ENCODE results near the gene NPAS3. TPM values are rescaled to one million over a fixed set of nuclear protein-coding genes. Genes with fewer than 3 reads are reported as not detected.

NPAS3 gene
- polyA plus RNA-seq, 4 donors, result 1.6 to 9.6 (median 8.4) TPM

- no peak for DNase-seq (ENCODE audit: low read depth in 4 of 4, low spot score in 3 of 4)
These were observed 553.8 kb downstream of the NPAS3 start for GRCh38 chr14:33492491-33492890.

GRCh38 chr14:33493266-33493665 lies 554.6 kb downstream of the NPAS3 start:
- DNase-seq (ENCODE audit: low read depth in 4 of 4, low spot score in 3 of 4), result no peak

- no peak for DNase-seq (ENCODE audit: low read depth in 4 of 4, low spot score in 3 of 4)
These were observed 555.3 kb downstream of the NPAS3 start for GRCh38 chr14:33493990-33494389.

- no peak for DNase-seq (ENCODE audit: low read depth in 4 of 4, low spot score in 3 of 4)
These were observed 561.0 kb downstream of the NPAS3 start for GRCh38 chr14:33499687-33500086.

- no peak for DNase-seq (ENCODE audit: low read depth in 4 of 4, low spot score in 3 of 4)
These were observed 565.8 kb downstream of the NPAS3 start for GRCh38 chr14:33504246-33505099.

- DNase-seq (ENCODE audit: low read depth in 4 of 4, low spot score in 3 of 4), result no peak
These were observed 566.7 kb downstream of the NPAS3 start for GRCh38 chr14:33505266-33505962.

- no peak for DNase-seq (ENCODE audit: low read depth in 4 of 4, low spot score in 3 of 4)
These were observed 567.3 kb downstream of the NPAS3 start for GRCh38 chr14:33505963-33506329.

- no peak for DNase-seq (ENCODE audit: low read depth in 4 of 4, low spot score in 3 of 4)
These were observed 569.7 kb downstream of the NPAS3 start for GRCh38 chr14:33508126-33509062.

GRCh38 chr14:33509454-33509853 lies 570.8 kb downstream of the NPAS3 start:
- no peak for DNase-seq (ENCODE audit: low read depth in 4 of 4, low spot score in 3 of 4)

GRCh38 chr14:33510063-33510481 lies 571.4 kb downstream of the NPAS3 start:
- no peak for DNase-seq (ENCODE audit: low read depth in 4 of 4, low spot score in 3 of 4)

- no peak for DNase-seq (ENCODE audit: low read depth in 4 of 4, low spot score in 3 of 4)
These were observed 572.3 kb downstream of the NPAS3 start for GRCh38 chr14:33510991-33511390.

- DNase-seq (ENCODE audit: low read depth in 4 of 4, low spot score in 3 of 4), result no peak
These were observed 573.4 kb downstream of the NPAS3 start for GRCh38 chr14:33511851-33512640.

- no peak for DNase-seq (ENCODE audit: low read depth in 4 of 4, low spot score in 3 of 4)
These were observed 576.8 kb downstream of the NPAS3 start for GRCh38 chr14:33515441-33515840.

GRCh38 chr14:33515899-33516298 lies 577.2 kb downstream of the NPAS3 start:
- no peak for DNase-seq (ENCODE audit: low read depth in 4 of 4, low spot score in 3 of 4)

- no peak for DNase-seq (ENCODE audit: low read depth in 4 of 4, low spot score in 3 of 4)
These were observed 578.3 kb downstream of the NPAS3 start for GRCh38 chr14:33516898-33517436.

- DNase-seq (ENCODE audit: low read depth in 4 of 4, low spot score in 3 of 4), result no peak
These were observed 582.5 kb downstream of the NPAS3 start for GRCh38 chr14:33521192-33521591.

GRCh38 chr14:33524244-33524643 lies 585.6 kb downstream of the NPAS3 start:
- no peak for DNase-seq (ENCODE audit: low read depth in 4 of 4, low spot score in 3 of 4)

- DNase-seq (ENCODE audit: low read depth in 4 of 4, low spot score in 3 of 4), result no peak
These were observed 586.9 kb downstream of the NPAS3 start for GRCh38 chr14:33525626-33526025.

- DNase-seq (ENCODE audit: low read depth in 4 of 4, low spot score in 3 of 4), result no peak
These were observed 588.5 kb downstream of the NPAS3 start for GRCh38 chr14:33527023-33527634.
